GM12801 (cell line): Measurements from ENCODE around the gene CA10.

ENCODE experiments used
- CTCF ChIP-seq: IDR thresholded peaks from one replicate; pipeline ENCODE4 v1.5.1; 2011; ENCODE audit warnings: control low read depth; ENCODE audit not compliant: insufficient read length; ENCODE audit errors: extremely low read depth

CA10 gene

GRCh38 chr17:51718983-51719382, 439.5 kb downstream of the CA10 start:
- no peak for TF ChIP-seq CTCF

GRCh38 chr17:51711581-51711980, 446.9 kb downstream of the CA10 start:
- TF ChIP-seq CTCF = no peak

GRCh38 chr17:51710634-51710979, 447.9 kb downstream of the CA10 start:
- TF ChIP-seq CTCF = no peak

GRCh38 chr17:51709694-51710633, 448.6 kb downstream of the CA10 start:
- no peak for TF ChIP-seq CTCF

GRCh38 chr17:51707216-51707615, 451.3 kb downstream of the CA10 start:
- no peak for TF ChIP-seq CTCF

- TF ChIP-seq CTCF = no peak
These were observed 452.4 kb downstream of the CA10 start for GRCh38 chr17:51706093-51706492.

- no peak for TF ChIP-seq CTCF
These were observed 454.9 kb downstream of the CA10 start for GRCh38 chr17:51703361-51704341.
